Stimulated activated CD8-positive, alpha-beta memory T cell treated with anti-CD3 and anti-CD28 coated beads, Interleukin-2, amount 100 ng/mL, for 1 hour (primary cell): ENCODE measurements around the gene CTBP2.

Experiments
- DNase-seq, 2 donors: peaks; one replicate each; pipeline ENCODE4 v3.0.0-alpha.2; 2020; ENCODE audit warnings: low read depth in 2 of 2

CTBP2 gene

DNA sequence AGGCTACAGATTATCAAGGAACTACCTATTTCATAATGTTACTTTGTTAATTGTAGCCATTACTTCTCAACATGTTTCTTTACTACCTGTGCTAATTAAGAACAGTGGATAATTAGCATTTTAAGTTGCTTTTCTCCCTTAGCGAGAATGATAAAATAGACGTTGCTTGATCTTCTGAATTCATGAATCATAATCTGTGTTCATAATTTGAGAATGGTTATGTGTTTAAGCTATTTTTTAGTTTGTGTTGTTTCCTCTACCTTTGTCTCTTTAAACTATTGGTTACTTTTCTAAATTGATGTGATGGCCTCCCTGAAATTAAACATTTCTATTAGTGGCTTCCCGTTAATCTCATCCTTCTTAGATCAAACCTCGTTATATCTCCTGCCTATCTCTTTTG lies 218.5 kb downstream of the CTBP2 start, which contains the start of gene ZRANB1:
ZRANB1 (plus strand) TSS at position 301 of the 400 bp plus-strand sequence. CDS start 371 bp downstream, outside the sequence.
- no peak for DNase-seq

DNA sequence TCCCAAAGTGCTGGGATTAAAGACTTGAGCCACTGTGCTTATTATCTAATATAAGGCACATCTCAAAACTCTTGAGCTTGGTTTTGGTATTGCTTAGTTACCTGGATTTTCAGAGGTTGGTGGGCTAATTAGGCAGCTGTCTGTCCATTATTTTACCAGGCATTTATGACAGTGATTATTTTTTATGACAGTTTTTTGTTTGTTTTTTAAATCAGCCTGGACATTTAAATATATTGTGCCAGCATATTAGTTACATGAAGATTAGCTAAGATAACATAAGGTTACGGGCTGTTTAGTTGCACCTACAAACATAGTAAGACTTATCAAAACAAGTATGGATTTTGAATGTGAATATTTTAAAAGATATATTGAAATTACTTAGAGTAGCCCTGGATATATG lies 221.1 kb downstream of the CTBP2 start:
- no peak for DNase-seq

DNA sequence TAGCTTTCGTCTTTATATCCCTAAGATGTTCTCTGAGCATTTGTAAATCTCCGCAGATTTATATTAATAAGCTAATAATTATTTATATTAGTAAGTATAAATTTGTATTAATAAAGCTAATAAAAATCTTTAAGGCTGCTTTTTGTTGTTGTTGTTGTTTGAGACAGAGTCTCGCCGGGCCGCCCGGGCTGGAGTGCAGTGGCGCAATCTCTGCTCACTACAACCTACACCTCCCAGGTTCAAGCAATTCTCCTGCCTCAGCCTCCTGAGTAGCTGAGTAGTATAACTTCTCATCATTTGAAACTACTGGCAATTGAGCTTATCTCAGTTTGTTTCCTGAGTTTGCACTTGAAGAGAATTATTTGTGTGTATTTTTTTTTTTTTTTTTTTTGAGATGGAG lies 223.6 kb downstream of the CTBP2 start:
- DNase-seq, result no peak

DNA sequence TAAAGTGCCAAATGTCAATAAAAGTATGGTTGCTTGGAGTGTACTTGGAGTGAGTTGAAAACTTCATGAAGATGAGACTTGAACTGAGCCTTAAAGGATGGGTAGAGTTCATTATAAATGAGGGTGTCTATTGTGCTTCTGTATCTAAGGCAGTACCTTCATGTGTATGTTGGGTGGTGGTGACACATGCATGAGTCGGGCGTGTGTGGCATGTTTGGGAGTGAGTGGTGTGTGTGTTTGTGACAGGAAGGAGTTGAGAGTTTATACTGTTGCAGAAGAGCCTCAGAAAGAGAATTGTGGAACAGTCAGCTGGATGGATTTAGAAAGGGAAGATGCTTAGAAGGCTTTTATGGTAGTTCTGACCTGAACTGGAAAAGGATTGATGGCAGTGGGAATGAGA lies 224.4 kb downstream of the CTBP2 start:
- no peak for DNase-seq
